A549 treated with DMSO at 1 μM for 4 hours (cell line): Measurements from ENCODE around the gene LRRIQ4. TPM values are rescaled to one million over a fixed set of nuclear protein-coding genes. Genes with fewer than 3 reads are reported as not detected.

Experiments used
- total RNA-seq: library from RNA; stranded (reverse); fragments of 200-300 nt; extraction: Qiagen RNA extraction; gene quantifications from 5 replicates; pipeline ENCODE4 v1.2.3, GENCODE V29; 2022; ENCODE audit warnings: low read depth

Gene LRRIQ4
- not detected in 5 replicates for total RNA-seq

GRCh38 chr3:169812332-169813235 is at the start of gene LRRIQ4, which contains the start of gene LRRC34:
Gene LRRIQ4 (plus strand): TSS chr3:169812870. CDS start chr3:169821922, 9,052 bp downstream.
Gene LRRC34 (minus strand): TSS chr3:169812904. CDS start chr3:169812548, 356 bp downstream.

GRCh38 chr3:169764882-169765612 is 47.6 kb upstream of the LRRIQ4 start, which contains the start of gene TERC:
Gene TERC (minus strand): TSS chr3:169765060.

GRCh38 chr3:169769287-169770181 is 43.1 kb upstream of the LRRIQ4 start, which contains the start of gene ACTRT3:
Gene ACTRT3 (minus strand): TSS chr3:169769561. CDS start chr3:169769520, 41 bp downstream.

GRCh38 chr3:169772897-169773816 is 39.5 kb upstream of the LRRIQ4 start, which contains the start of gene MYNN:
Gene MYNN (plus strand): TSS chr3:169773396. CDS start chr3:169774296, 900 bp downstream.

GRCh38 chr3:169869484-169870220 is 57.0 kb downstream of the LRRIQ4 start, which contains the start of gene LRRC31:
Gene LRRC31 (minus strand): TSS chr3:169869935. CDS start chr3:169869807, 128 bp downstream.

Other genes starting within 250 kb of the LRRIQ4 start
- gene MECOM, start 149.2 kb upstream of the LRRIQ4 start, total RNA-seq, result 0.06 TPM in 1 of 5 replicates, not detected in the others
- 0.93 TPM in 1 of 5 replicates, not detected in the others for gene TERC, start 47.8 kb upstream of the LRRIQ4 start, total RNA-seq
- gene ACTRT3, start 43.3 kb upstream of the LRRIQ4 start, total RNA-seq, result 2.4 to 3.2 TPM (median 2.9 TPM) in 5 replicates
- 8.9 to 11.2 TPM (median 10.0 TPM) in 5 replicates for gene MYNN, start 39.5 kb upstream of the LRRIQ4 start, total RNA-seq
- not detected in 5 replicates for gene LRRC34, start within 50 bp of the LRRIQ4 start, total RNA-seq
- 0.05 TPM in 1 of 5 replicates, not detected in the others for gene LRRC31, start 57.1 kb downstream of the LRRIQ4 start, total RNA-seq
- gene SAMD7, start 98.7 kb downstream of the LRRIQ4 start, total RNA-seq, result not detected in 5 replicates
- gene SEC62, start 153.9 kb downstream of the LRRIQ4 start, total RNA-seq, result 77.6 to 128 TPM (median 94.4 TPM) in 5 replicates
- 1.0 to 2.6 TPM (median 2.0 TPM) in 5 replicates for gene GPR160, start 225.1 kb downstream of the LRRIQ4 start, total RNA-seq